Ureter (tissue), 1 donor: Measurements from ENCODE around the gene KCNJ1. TPM values are rescaled to one million over a fixed set of nuclear protein-coding genes. Genes with fewer than 3 reads are reported as not detected.

Experiments used
- total RNA-seq: library from RNA; stranded (reverse); gene quantifications from one replicate; pipeline ENCODE4 v1.2.4, GENCODE V29; 2023
- donor health status: DM: yes; HTN: yes; CAD: no.

Gene KCNJ1
- total RNA-seq, 1 donor from 2014 or later, result not detected

Other genes with a start within 250 kb of the KCNJ1 start
- 19.1 TPM for gene FLI1, start 173.2 kb downstream of the KCNJ1 start, total RNA-seq
- gene KCNJ5, start 24.1 kb upstream of the KCNJ1 start, total RNA-seq, result 0.94 TPM
- 0.49 TPM for gene TP53AIP1, start 75.6 kb upstream of the KCNJ1 start, total RNA-seq